NCI-H146 (cell line): ENCODE measurements around the gene TMEM63B.

Experiments used
- DNase-seq: peaks from one replicate; lab custom pipeline; 2025; lab: John Stamatoyannopoulos, UW

Gene TMEM63B

GRCh38 chr6:44145839-44146238 lies 18.5 kb downstream of the TMEM63B start:
- no peak for DNase-seq

GRCh38 chr6:44146685-44147084 lies 19.3 kb downstream of the TMEM63B start:
- DNase-seq, result no peak

GRCh38 chr6:44147256-44147655 lies 19.9 kb downstream of the TMEM63B start:
- DNase-seq, result no peak

- no peak for DNase-seq
Observed at GRCh38 chr6:44148306-44148705, 21.0 kb downstream of the TMEM63B start.

GRCh38 chr6:44149369-44150012 lies 22.1 kb downstream of the TMEM63B start:
- no peak for DNase-seq

GRCh38 chr6:44150317-44150917 lies 23.1 kb downstream of the TMEM63B start:
- DNase-seq, result no peak

GRCh38 chr6:44151348-44152108 lies 24.2 kb downstream of the TMEM63B start:
- DNase-seq, result no peak

- no peak for DNase-seq
Observed at GRCh38 chr6:44152109-44152461, 24.7 kb downstream of the TMEM63B start.

- DNase-seq, result no peak
Observed at GRCh38 chr6:44152533-44152932, 25.2 kb downstream of the TMEM63B start.

- DNase-seq, result no peak
Observed at GRCh38 chr6:44154067-44154466, 26.7 kb downstream of the TMEM63B start.

GRCh38 chr6:44156494-44157151 lies 29.3 kb downstream of the TMEM63B start:
- no peak for DNase-seq

GRCh38 chr6:44157152-44157521 lies 29.8 kb downstream of the TMEM63B start:
- no peak for DNase-seq

- DNase-seq, result no peak
Observed at GRCh38 chr6:44158770-44159228, 31.4 kb downstream of the TMEM63B start, which contains the start of gene CAPN11. Gene CAPN11, plus strand, starts transcription at chr6:44158820. Its CDS starts 29 bp downstream, at chr6:44158849.

GRCh38 chr6:44161997-44162338 lies 34.6 kb downstream of the TMEM63B start:
- DNase-seq, result no peak

GRCh38 chr6:44162876-44163625 lies 35.7 kb downstream of the TMEM63B start:
- no peak for DNase-seq

- no peak for DNase-seq
Observed at GRCh38 chr6:44166116-44166515, 38.8 kb downstream of the TMEM63B start.

GRCh38 chr6:44166591-44167184 lies 39.3 kb downstream of the TMEM63B start:
- DNase-seq, result no peak

GRCh38 chr6:44167567-44167966 lies 40.2 kb downstream of the TMEM63B start:
- no peak for DNase-seq

GRCh38 chr6:44169154-44169553 lies 41.8 kb downstream of the TMEM63B start:
- no peak for DNase-seq

- no peak for DNase-seq
Observed at GRCh38 chr6:44169886-44170570, 42.7 kb downstream of the TMEM63B start.
